ENCODE measurements around the gene SEMA5B. TPM values are rescaled to one million over a fixed set of nuclear protein-coding genes. Genes with fewer than 3 reads are reported as not detected.

Gene SEMA5B
- total and polyA plus RNA-seq, 7 experiments from 2014 or later = 0.19 to 0.51 (median 0.24) TPM; not detected in 4

DNA sequence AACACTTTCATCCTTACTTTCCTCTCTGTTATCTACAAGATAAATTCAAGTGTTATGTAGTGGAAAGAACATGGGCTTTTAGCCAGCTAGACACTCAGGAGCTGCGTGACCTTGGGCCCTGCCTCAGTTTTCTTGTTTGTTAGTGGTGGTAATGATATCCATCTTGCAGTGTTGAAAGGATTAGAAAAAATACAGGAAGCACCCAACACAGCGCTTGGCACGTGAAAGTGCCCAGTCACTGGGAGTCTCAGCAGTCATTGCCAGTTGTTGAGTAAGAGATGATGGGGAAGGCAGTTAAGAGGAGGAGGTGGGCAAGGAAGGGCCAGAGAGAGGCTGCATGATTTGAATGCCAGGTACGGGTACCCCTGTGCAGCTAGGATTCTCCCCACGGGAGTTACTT is 44.6 kb upstream of the SEMA5B start:
- ATAC-seq (peak; percentile 61), DNase-seq (no peak)
- Mint-ChIP-seq H3K36me3 (peaks cover 0 to 3% (median 0%) of the 10 kb centered on the region in 5 donors), H3K27ac (no peak overlapping the region), H3K4me3 (no peak overlapping the region), H3K4me1 (peaks cover 27 to 44% (median 32%) of the 10 kb centered on the region in 7 donors), H3K27me3 (no peaks in the 10 kb centered on the region), H3K9me3 (no peaks in the 10 kb centered on the region)
- Histone ChIP-seq H3K36me3 (ENCODE audit: control insufficient read depth in 2 of 3, insufficient read depth in 3 of 3, low read length in 3 of 3) (no peaks in the 10 kb centered on the region), H3K27ac (ENCODE audit: low read depth, low read length) (no peak overlapping the region), H3K27me3 (ENCODE audit: control insufficient read depth in 2 of 2, insufficient read depth in 2 of 2, low read length in 2 of 2) (no peaks in the 10 kb centered on the region), H3K4me1 (ENCODE audit: control insufficient read depth in 2 of 2, insufficient read depth in 2 of 2, low read length in 2 of 2) (peaks cover 7 to 8% of the 10 kb centered on the region in 2 donors), H3K4me3 (ENCODE audit: low read length) (no peak overlapping the region), H3K9me3 (ENCODE audit: control insufficient read depth in 2 of 3, low read length in 3 of 3) (no peaks in the 10 kb centered on the region)
- intact Hi-C loops (cut with micrococcal nuclease) = no loop called here
- ChIA-PET CTCF (no interaction called here), POLR2A (no interaction called here)

DNA sequence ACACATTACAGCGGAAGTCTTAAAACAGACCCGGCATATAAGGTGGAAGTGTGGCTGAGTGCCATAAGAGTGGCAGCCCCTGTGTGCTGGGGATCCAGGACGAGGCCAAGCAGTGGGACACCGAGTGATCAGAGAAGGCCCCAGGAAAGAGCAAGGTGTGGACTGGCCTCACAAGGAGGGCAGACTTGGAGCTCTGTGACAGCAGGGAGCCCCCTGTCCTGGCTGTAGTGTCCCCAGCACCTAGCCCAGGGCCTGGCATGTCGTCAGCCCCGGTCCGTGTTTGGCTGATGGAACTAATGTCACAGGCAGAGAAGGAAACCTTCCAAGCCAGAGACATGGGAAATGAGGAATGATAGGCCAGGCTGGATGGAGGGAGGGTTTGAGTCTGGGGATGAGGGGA is 44.0 kb upstream of the SEMA5B start:
- peaks cover 27 to 42% (median 33%) of the 10 kb centered on the region in 7 donors for H3K4me1 Mint-ChIP-seq
- H3K36me3 Mint-ChIP-seq = peaks cover 0 to 3% (median 0%) of the 10 kb centered on the region in 5 donors
- H3K27ac ChIP-seq (ENCODE audit: low read depth, low read length) = no peak overlapping the region
- intact Hi-C loops (cut with micrococcal nuclease) = no loop called here
- H3K4me3 ChIP-seq (ENCODE audit: low read length) = no peak overlapping the region
- H3K27me3 ChIP-seq (ENCODE audit: control insufficient read depth in 2 of 2, insufficient read depth in 2 of 2, low read length in 2 of 2) = no peaks in the 10 kb centered on the region
- no peaks in the 10 kb centered on the region for H3K9me3 Mint-ChIP-seq
- CTCF ChIA-PET = no interaction called here
- no peaks in the 10 kb centered on the region for H3K36me3 ChIP-seq (ENCODE audit: control insufficient read depth in 2 of 3, insufficient read depth in 3 of 3, low read length in 3 of 3)
- no peak for ATAC-seq
- peaks cover 7 to 8% of the 10 kb centered on the region in 2 donors for H3K4me1 ChIP-seq (ENCODE audit: control insufficient read depth in 2 of 2, insufficient read depth in 2 of 2, low read length in 2 of 2)
- H3K9me3 ChIP-seq (ENCODE audit: control insufficient read depth in 2 of 3, low read length in 3 of 3) = no peaks in the 10 kb centered on the region
- no peaks in the 10 kb centered on the region for H3K27me3 Mint-ChIP-seq
- DNase-seq = no peak
- POLR2A ChIA-PET = no interaction called here
- H3K27ac Mint-ChIP-seq = no peak overlapping the region
- H3K4me3 Mint-ChIP-seq = no peak overlapping the region

DNA sequence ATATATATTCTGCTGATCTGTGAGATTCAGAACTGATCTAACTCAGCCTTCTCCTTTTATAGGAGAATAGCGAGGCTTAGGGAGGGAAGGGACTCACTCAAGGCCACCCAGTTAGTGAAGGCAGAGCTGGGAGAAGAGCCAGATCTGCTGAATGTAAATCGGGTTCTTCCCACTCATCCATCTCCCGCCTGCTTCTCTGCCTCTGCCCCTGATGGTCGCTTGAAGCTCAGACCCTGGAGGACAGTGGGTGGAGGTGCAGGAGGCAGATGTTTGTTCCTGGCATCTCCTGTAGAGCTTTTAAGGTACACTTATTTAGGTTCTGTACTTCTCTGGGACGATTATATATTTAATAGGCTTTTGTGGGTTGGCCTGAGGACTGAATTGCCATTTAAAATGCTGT is 43.6 kb upstream of the SEMA5B start:
- ChIA-PET POLR2A (no interaction called here), CTCF (no interaction called here)
- no peak overlapping the region for H3K27ac Mint-ChIP-seq

DNA sequence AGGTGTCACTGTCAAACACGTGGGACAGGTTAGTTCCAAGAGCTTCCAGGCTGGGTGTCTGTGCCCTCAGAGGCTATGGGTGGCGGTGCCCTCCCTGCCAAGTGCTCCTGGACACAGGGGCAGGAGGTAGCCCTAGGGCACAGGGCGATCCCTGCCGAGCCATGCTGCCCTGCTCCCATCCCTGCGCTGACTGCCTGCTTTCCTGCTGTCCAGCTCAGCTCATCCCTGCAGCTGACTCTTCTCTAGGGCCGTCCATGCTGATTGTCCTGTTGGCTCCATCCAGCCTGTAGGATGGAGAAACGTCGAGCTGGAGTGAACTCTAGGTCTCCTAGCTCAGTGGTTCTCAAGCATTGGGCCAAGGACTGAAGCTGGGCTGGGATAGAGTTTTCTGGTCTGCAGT is 42.9 kb upstream of the SEMA5B start:
- Mint-ChIP-seq H3K36me3 (peaks cover 0 to 3% (median 0%) of the 10 kb centered on the region in 5 donors), H3K9me3 (no peaks in the 10 kb centered on the region), H3K27ac (no peak overlapping the region), H3K27me3 (no peaks in the 10 kb centered on the region), H3K4me3 (no peak overlapping the region), H3K4me1 (peaks cover 19 to 41% (median 30%) of the 10 kb centered on the region in 7 donors)
- ChIA-PET POLR2A (no interaction called here), CTCF (no interaction called here)
- H3K4me1 ChIP-seq (ENCODE audit: control insufficient read depth in 2 of 2, insufficient read depth in 2 of 2, low read length in 2 of 2) = peaks cover 7 to 8% of the 10 kb centered on the region in 2 donors
- no peaks in the 10 kb centered on the region for H3K9me3 ChIP-seq (ENCODE audit: control insufficient read depth in 2 of 3, low read length in 3 of 3)
- H3K27me3 ChIP-seq (ENCODE audit: control insufficient read depth in 2 of 2, insufficient read depth in 2 of 2, low read length in 2 of 2) = no peaks in the 10 kb centered on the region
- ATAC-seq (no peak), DNase-seq (no peak)
- no peak overlapping the region for H3K27ac ChIP-seq (ENCODE audit: low read depth, low read length)
- H3K4me3 ChIP-seq (ENCODE audit: low read length) = no peak overlapping the region
- intact Hi-C loops (cut with micrococcal nuclease) = no loop called here
- no peaks in the 10 kb centered on the region for H3K36me3 ChIP-seq (ENCODE audit: control insufficient read depth in 2 of 3, insufficient read depth in 3 of 3, low read length in 3 of 3)

More for the DNA sequence above, 43.6 kb upstream of the SEMA5B start:
- peaks cover 24 to 41% (median 33%) of the 10 kb centered on the region in 7 donors for H3K4me1 Mint-ChIP-seq
- intact Hi-C loops (cut with micrococcal nuclease) = no loop called here
- Histone ChIP-seq H3K4me1 (ENCODE audit: control insufficient read depth in 2 of 2, insufficient read depth in 2 of 2, low read length in 2 of 2) (peaks cover 7 to 8% of the 10 kb centered on the region in 2 donors), H3K36me3 (ENCODE audit: control insufficient read depth in 2 of 3, insufficient read depth in 3 of 3, low read length in 3 of 3) (no peaks in the 10 kb centered on the region), H3K27ac (ENCODE audit: low read depth, low read length) (no peak overlapping the region), H3K4me3 (ENCODE audit: low read length) (no peak overlapping the region), H3K9me3 (ENCODE audit: control insufficient read depth in 2 of 3, low read length in 3 of 3) (no peaks in the 10 kb centered on the region), H3K27me3 (ENCODE audit: control insufficient read depth in 2 of 2, insufficient read depth in 2 of 2, low read length in 2 of 2) (no peaks in the 10 kb centered on the region)
- H3K4me3 Mint-ChIP-seq = no peak overlapping the region
- H3K36me3 Mint-ChIP-seq = peaks cover 0 to 3% (median 0%) of the 10 kb centered on the region in 5 donors
- ATAC-seq (no peak), DNase-seq (no peak)
- H3K9me3 Mint-ChIP-seq = no peaks in the 10 kb centered on the region
- H3K27me3 Mint-ChIP-seq = no peaks in the 10 kb centered on the region

DNA sequence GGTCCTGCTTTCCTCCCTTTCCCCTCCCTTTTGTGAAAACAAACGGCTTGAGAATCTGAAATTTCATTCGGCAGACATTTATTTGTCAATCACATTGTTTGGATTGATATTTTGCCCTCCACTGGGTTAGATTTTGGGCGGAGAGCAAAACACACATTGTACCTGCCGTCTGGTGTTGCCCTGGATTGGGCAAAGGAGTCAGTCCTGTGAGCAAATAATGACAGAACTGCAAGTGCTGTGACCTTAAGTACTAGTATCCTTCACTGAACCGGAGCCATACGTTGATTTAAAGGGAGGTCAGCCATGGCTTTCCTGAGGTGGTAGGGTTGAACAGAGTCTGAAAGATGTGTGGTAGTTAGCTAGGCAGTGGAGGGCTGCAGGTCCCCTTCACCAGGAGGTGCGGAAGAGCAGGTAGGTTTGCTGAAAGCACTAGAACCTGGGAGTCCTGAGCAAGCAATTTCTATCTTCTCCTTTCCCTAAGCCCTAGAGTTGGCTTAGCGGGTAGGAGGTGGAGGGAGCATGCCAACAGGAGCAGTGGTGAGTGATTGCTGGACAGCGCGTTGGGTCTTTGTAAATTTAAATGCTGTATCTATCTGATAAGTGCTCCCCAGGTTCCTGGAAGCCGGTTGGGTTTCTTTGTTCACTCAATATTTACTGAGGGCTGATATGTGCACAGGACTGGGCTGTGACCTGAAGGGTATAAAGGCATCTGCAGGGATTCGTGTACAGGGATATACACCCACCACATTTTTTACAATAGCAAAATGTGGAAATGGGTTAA is 41.2 kb upstream of the SEMA5B start:
- Histone ChIP-seq H3K4me3 (ENCODE audit: low read length) (no peak overlapping the region), H3K27ac (ENCODE audit: low read depth, low read length) (no peak overlapping the region), H3K36me3 (ENCODE audit: control insufficient read depth in 2 of 3, insufficient read depth in 3 of 3, low read length in 3 of 3) (no peaks in the 10 kb centered on the region), H3K27me3 (ENCODE audit: control insufficient read depth in 2 of 2, insufficient read depth in 2 of 2, low read length in 2 of 2) (no peaks in the 10 kb centered on the region), H3K4me1 (ENCODE audit: control insufficient read depth in 2 of 2, insufficient read depth in 2 of 2, low read length in 2 of 2) (peaks cover 7 to 8% of the 10 kb centered on the region in 2 donors), H3K9me3 (ENCODE audit: control insufficient read depth in 2 of 3, low read length in 3 of 3) (no peaks in the 10 kb centered on the region)
- Mint-ChIP-seq H3K4me3 (peak overlapping the region; percentile 49 to 90 (median 82)), H3K36me3 (peaks cover 0 to 3% (median 0%) of the 10 kb centered on the region in 5 donors), H3K27me3 (peaks cover 0 to under 1% (median 0%) of the 10 kb centered on the region in 5 donors), H3K4me1 (peaks cover 12 to 50% (median 28%) of the 10 kb centered on the region in 7 donors), H3K9me3 (peaks cover 0 to 2% (median 0%) of the 10 kb centered on the region in 11 donors), H3K27ac (peak overlapping the region in 1 of 9 donors; percentile 74)
- CTCF ChIA-PET = no interaction called here
- POLR2A ChIA-PET = no interaction called here
- DNase-seq = no peak
- intact Hi-C loops (cut with micrococcal nuclease) = loop anchor here in 1 of 2 donors (5.0 kb wide), 1 partner anchor 134 kb away; the partner anchor contains the start of gene SEC22A
- ATAC-seq = no peak

DNA sequence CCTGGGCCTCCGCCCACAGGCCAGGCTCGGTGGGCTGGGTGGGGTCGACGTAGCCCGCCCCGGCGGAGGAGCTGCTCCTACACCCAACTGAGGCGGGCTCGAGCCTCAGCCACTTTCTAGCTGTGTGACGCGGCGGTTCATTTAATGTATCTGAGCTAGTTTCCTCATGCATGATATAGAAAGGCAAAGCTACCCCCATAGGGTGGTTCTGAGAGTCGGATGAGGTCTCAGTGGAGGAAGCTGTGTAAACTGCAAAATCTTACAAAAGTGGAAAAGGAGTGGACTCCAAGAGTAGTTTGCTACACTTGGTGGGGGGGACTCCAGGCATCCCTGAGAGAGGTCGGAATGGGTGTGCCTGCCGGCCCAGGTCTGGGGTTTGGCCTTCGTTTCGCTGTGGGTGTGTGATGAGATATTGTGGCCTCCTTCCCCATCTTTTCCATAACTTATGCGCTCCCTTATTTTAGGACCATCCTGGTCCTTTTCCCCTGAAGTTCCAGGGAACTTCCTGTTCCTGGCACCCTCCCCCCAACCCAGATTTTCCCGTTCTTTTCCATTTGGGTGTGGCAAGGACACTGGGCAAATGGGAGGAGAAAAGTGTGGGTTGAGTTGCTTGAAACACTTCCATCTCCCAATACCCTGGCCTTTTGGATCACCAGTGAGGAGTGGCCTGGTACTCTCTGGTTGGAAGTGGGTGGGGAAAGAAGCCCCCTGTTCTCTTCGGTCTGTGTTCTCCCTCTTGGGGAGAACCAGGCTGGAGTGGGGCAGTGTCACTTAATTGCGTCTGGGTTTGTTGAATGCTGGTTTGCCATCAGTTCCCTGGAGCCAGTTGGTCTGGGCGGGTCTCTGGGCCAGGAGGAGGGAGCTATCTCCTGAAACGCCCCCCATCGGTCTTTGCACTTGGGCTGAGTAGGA is 40.4 kb upstream of the SEMA5B start:
- POLR2A ChIA-PET = interaction anchor here (0.9 kb wide), 1 partner anchor 134 kb away, joined by 4 read pairs; the partner anchor contains the start of gene SEC22A
- Histone ChIP-seq H3K36me3 (ENCODE audit: control insufficient read depth in 2 of 3, insufficient read depth in 3 of 3, low read length in 3 of 3) (no peaks in the 10 kb centered on the region), H3K27me3 (ENCODE audit: control insufficient read depth in 2 of 2, insufficient read depth in 2 of 2, low read length in 2 of 2) (no peaks in the 10 kb centered on the region), H3K27ac (ENCODE audit: low read depth, low read length) (no peak overlapping the region), H3K4me3 (ENCODE audit: low read length) (peak overlapping the region; percentile 60), H3K4me1 (ENCODE audit: control insufficient read depth in 2 of 2, insufficient read depth in 2 of 2, low read length in 2 of 2) (peaks cover 7 to 8% of the 10 kb centered on the region in 2 donors), H3K9me3 (ENCODE audit: control insufficient read depth in 2 of 3, low read length in 3 of 3) (no peaks in the 10 kb centered on the region)
- Mint-ChIP-seq H3K9me3 (peaks cover 0 to 2% (median 0%) of the 10 kb centered on the region in 11 donors), H3K4me1 (peaks cover 8 to 47% (median 28%) of the 10 kb centered on the region in 7 donors), H3K36me3 (peaks cover 0 to 3% (median 0%) of the 10 kb centered on the region in 5 donors), H3K4me3 (peak overlapping the region; percentile 72 to 90 (median 82)), H3K27ac (peak overlapping the region in 4 of 9 donors; percentile 35 to 74 (median 47)), H3K27me3 (peaks cover 0 to 8% (median 0%) of the 10 kb centered on the region in 5 donors)
- CTCF ChIA-PET = no interaction called here
- DNase-seq (no peak), ATAC-seq (peak; percentile 38)
- intact Hi-C loops (cut with micrococcal nuclease) = loop anchor here (1.0 to 5.0 kb wide), 2 partner anchors 133 to 134 kb away; partner anchors contain the start of gene SEC22A (in 2 of the 2)

Data from naive thymus-derived CD4-positive, alpha-beta T cell (primary cell).